Stimulated activated effector memory CD8-positive, alpha-beta T cell treated with anti-CD3 and anti-CD28 coated beads, Interleukin-12 subunit alpha, Interleukin-12 subunit beta, amount 100 ng/mL, for 72 hours (primary cell): ENCODE results near the gene PHACTR2.
"Not testable (repeated sequence)": the region's sequence is repeated elsewhere in the genome, so short reads cannot be mapped to it uniquely, and the experiment has no call there.

Source experiments
- ATAC-seq: fragments of 150-1000 bp; cut with Tn5 transposase; 2 replicates; pipeline ENCODE4 v1.10.0; 2021
- DNase-seq, 2 donors: peaks; one replicate each; pipeline ENCODE4 v3.0.0; 2021 to 2022; ENCODE audit warnings: low spot score in 2 of 2
- H3K27ac Mint-ChIP-seq: one replicate; pipeline ENCODE4 v1.8.0; 2022; ENCODE audit warnings: mild to moderate bottlenecking, mixed read lengths
- H3K36me3 Mint-ChIP-seq: one replicate; pipeline ENCODE4 v1.8.0; 2022; ENCODE audit warnings: mild to moderate bottlenecking, mixed read lengths
- H3K4me1 Mint-ChIP-seq: one replicate; pipeline ENCODE4 v1.8.0; 2022; ENCODE audit warnings: mixed read lengths
- H3K4me3 Mint-ChIP-seq: one replicate; pipeline ENCODE4 v1.8.0; 2022; ENCODE audit warnings: mild to moderate bottlenecking, mixed read lengths
- H3K9me3 Mint-ChIP-seq: one replicate; pipeline ENCODE4 v1.8.0; 2022; ENCODE audit warnings: mixed read lengths

The PHACTR2 gene

GRCh38 chr6:143677891-143678791, at the start of gene PHACTR2:
Gene PHACTR2, plus strand, starts transcription at chr6:143677965. Its CDS starts 199 bp downstream, at chr6:143678164.
- Mint-ChIP-seq H3K4me3 (peak within 1 kb of the TSS; percentile 66), H3K4me1 (peaks cover 22% of the 10 kb centered on the region), H3K27ac (peak within 1 kb of the TSS; percentile 84), H3K9me3 (peaks cover 7% of the 10 kb centered on the region), H3K36me3 (no peaks in the 10 kb centered on the region)
- DNase-seq (peak; percentile 17 to 61), ATAC-seq (peak; percentile 95)

GRCh38 chr6:143629104-143630080, 48.4 kb upstream of the PHACTR2 start:
- ATAC-seq: peak; percentile 93
- Mint-ChIP-seq H3K4me1 (peaks cover 48% of the 10 kb centered on the region), H3K36me3 (no peaks in the 10 kb centered on the region), H3K4me3 (peak overlapping the region; percentile 5), H3K27ac (peak overlapping the region; percentile 27), H3K9me3 (no peaks in the 10 kb centered on the region)
- DNase-seq: no peak

- H3K27ac Mint-ChIP-seq, DNase-seq, H3K4me3 Mint-ChIP-seq, H3K9me3 Mint-ChIP-seq, ATAC-seq, H3K36me3 Mint-ChIP-seq: not testable (repeated sequence)
- peaks cover 45% of the 10 kb centered on the region for H3K4me1 Mint-ChIP-seq
These were observed 46.6 kb upstream of the PHACTR2 start for GRCh38 chr6:143631196-143631595.

- Mint-ChIP-seq H3K4me3 (no peak overlapping the region), H3K36me3 (no peaks in the 10 kb centered on the region), H3K4me1 (peaks cover 46% of the 10 kb centered on the region), H3K9me3 (no peaks in the 10 kb centered on the region), H3K27ac (no peak overlapping the region)
- DNase-seq (no peak), ATAC-seq (no peak)
These were observed 44.9 kb upstream of the PHACTR2 start for GRCh38 chr6:143632894-143633293.

- no peaks in the 10 kb centered on the region for H3K9me3 Mint-ChIP-seq
- H3K36me3 Mint-ChIP-seq: no peaks in the 10 kb centered on the region
- H3K4me1 Mint-ChIP-seq: peaks cover 35% of the 10 kb centered on the region
- ATAC-seq: peak; percentile 70
- no peak for DNase-seq
- H3K27ac Mint-ChIP-seq: peak overlapping the region; percentile 46
- no peak overlapping the region for H3K4me3 Mint-ChIP-seq
These were observed 43.3 kb upstream of the PHACTR2 start for GRCh38 chr6:143634486-143634885.

GRCh38 chr6:143637691-143638090, 40.1 kb upstream of the PHACTR2 start:
- H3K9me3 Mint-ChIP-seq: no peaks in the 10 kb centered on the region
- H3K36me3 Mint-ChIP-seq: no peaks in the 10 kb centered on the region
- ATAC-seq (no peak), DNase-seq (no peak)
- H3K27ac Mint-ChIP-seq: no peak overlapping the region
- H3K4me3 Mint-ChIP-seq: no peak overlapping the region
- H3K4me1 Mint-ChIP-seq: peaks cover 37% of the 10 kb centered on the region

- H3K4me1 Mint-ChIP-seq: peaks cover 25% of the 10 kb centered on the region
- no peaks in the 10 kb centered on the region for H3K36me3 Mint-ChIP-seq
- H3K9me3 Mint-ChIP-seq: no peaks in the 10 kb centered on the region
- no peak for DNase-seq
- ATAC-seq: no peak
- H3K4me3 Mint-ChIP-seq: no peak overlapping the region
- H3K27ac Mint-ChIP-seq: no peak overlapping the region
These were observed 35.4 kb upstream of the PHACTR2 start for GRCh38 chr6:143642403-143642802.

- Mint-ChIP-seq H3K9me3 (no peaks in the 10 kb centered on the region), H3K36me3 (no peaks in the 10 kb centered on the region), H3K4me1 (peaks cover 25% of the 10 kb centered on the region), H3K27ac (peak overlapping the region; percentile 71), H3K4me3 (no peak overlapping the region)
- ATAC-seq: peak; percentile 79
- DNase-seq: no peak
These were observed 30.6 kb upstream of the PHACTR2 start for GRCh38 chr6:143647191-143647590.

GRCh38 chr6:143647732-143648131, 30.0 kb upstream of the PHACTR2 start:
- H3K4me1 Mint-ChIP-seq: peaks cover 25% of the 10 kb centered on the region
- no peak overlapping the region for H3K4me3 Mint-ChIP-seq
- no peaks in the 10 kb centered on the region for H3K36me3 Mint-ChIP-seq
- peak overlapping the region; percentile 71 for H3K27ac Mint-ChIP-seq
- ATAC-seq (no peak), DNase-seq (no peak)
- H3K9me3 Mint-ChIP-seq: no peaks in the 10 kb centered on the region

- H3K4me3 Mint-ChIP-seq, ATAC-seq, H3K36me3 Mint-ChIP-seq, H3K9me3 Mint-ChIP-seq, DNase-seq: not testable (repeated sequence)
- Mint-ChIP-seq H3K4me1 (peaks cover 25% of the 10 kb centered on the region), H3K27ac (peak overlapping the region; percentile 61)
These were observed 28.4 kb upstream of the PHACTR2 start for GRCh38 chr6:143649319-143649718.

- peaks cover 25% of the 10 kb centered on the region for H3K4me1 Mint-ChIP-seq
- ATAC-seq, H3K4me3 Mint-ChIP-seq, DNase-seq, H3K36me3 Mint-ChIP-seq, H3K27ac Mint-ChIP-seq, H3K9me3 Mint-ChIP-seq: not testable (repeated sequence)
These were observed 26.4 kb upstream of the PHACTR2 start for GRCh38 chr6:143651328-143651727.

- H3K27ac Mint-ChIP-seq: peak overlapping the region; percentile 53
- H3K36me3 Mint-ChIP-seq: no peaks in the 10 kb centered on the region
- ATAC-seq (no peak), DNase-seq (no peak)
- H3K4me3 Mint-ChIP-seq: no peak overlapping the region
- no peaks in the 10 kb centered on the region for H3K9me3 Mint-ChIP-seq
- peaks cover 16% of the 10 kb centered on the region for H3K4me1 Mint-ChIP-seq
These were observed 24.9 kb upstream of the PHACTR2 start for GRCh38 chr6:143652841-143653331.

GRCh38 chr6:143655541-143655940, 22.2 kb upstream of the PHACTR2 start:
- ATAC-seq: no peak
- Mint-ChIP-seq H3K27ac (no peak overlapping the region), H3K9me3 (peaks cover 5% of the 10 kb centered on the region), H3K4me1 (peaks cover 13% of the 10 kb centered on the region), H3K36me3 (no peaks in the 10 kb centered on the region), H3K4me3 (no peak overlapping the region)
- DNase-seq: no peak

- DNase-seq: no peak
- Mint-ChIP-seq H3K4me3 (no peak overlapping the region), H3K36me3 (no peaks in the 10 kb centered on the region), H3K4me1 (peaks cover 13% of the 10 kb centered on the region), H3K27ac (no peak overlapping the region), H3K9me3 (peaks cover 5% of the 10 kb centered on the region)
- no peak for ATAC-seq
These were observed 21.7 kb upstream of the PHACTR2 start for GRCh38 chr6:143656026-143656425.

GRCh38 chr6:143657809-143658208, 20.0 kb upstream of the PHACTR2 start:
- Mint-ChIP-seq H3K4me1 (peaks cover 7% of the 10 kb centered on the region), H3K36me3 (no peaks in the 10 kb centered on the region), H3K4me3 (no peak overlapping the region), H3K9me3 (peaks cover 5% of the 10 kb centered on the region), H3K27ac (no peak overlapping the region)
- no peak for ATAC-seq
- no peak for DNase-seq
